GM10847 (cell line): ENCODE results near the gene TRIP13.

ENCODE experiments used
- POLR2A ChIP-seq: IDR thresholded peaks from 2 replicates; pipeline ENCODE4 v1.6.1; 2011; ENCODE audit not compliant: insufficient read length; ENCODE audit errors: extremely low read depth

TRIP13 gene

GRCh38 chr5:859798-860296 lies 32.8 kb upstream of the TRIP13 start:
- no peak for TF ChIP-seq POLR2A

DNA sequence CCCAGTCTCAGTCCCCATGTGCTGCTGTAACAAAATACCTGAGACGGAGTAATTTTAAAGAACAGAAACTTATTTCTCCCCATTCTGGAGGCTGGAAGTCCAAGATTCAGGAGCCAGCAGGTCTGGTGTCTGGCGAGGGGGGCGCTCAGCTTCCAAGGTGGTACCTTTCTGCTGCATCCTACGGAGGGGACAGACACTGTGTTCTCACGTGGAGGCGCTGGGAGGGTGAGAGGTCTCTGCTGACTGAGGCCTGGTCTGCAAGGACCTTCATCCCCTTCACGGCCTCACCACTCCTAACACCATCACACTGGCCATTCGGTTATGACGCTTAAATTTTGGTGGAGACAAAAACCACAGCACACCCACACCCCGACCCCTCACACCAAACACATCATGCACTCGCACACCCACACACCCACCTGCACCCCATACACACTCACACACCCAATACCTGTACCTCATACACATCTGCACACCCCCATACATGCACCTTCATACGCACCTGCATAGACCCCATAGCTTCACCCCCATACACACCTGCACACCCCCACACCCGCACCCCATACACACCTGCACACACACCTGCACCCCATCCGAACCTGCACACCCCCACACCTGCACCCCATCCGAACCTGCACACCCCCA lies 32.1 kb upstream of the TRIP13 start:
- TF ChIP-seq POLR2A, result no peak

GRCh38 chr5:861442-862366 lies 31.0 kb upstream of the TRIP13 start:
- no peak for TF ChIP-seq POLR2A

DNA sequence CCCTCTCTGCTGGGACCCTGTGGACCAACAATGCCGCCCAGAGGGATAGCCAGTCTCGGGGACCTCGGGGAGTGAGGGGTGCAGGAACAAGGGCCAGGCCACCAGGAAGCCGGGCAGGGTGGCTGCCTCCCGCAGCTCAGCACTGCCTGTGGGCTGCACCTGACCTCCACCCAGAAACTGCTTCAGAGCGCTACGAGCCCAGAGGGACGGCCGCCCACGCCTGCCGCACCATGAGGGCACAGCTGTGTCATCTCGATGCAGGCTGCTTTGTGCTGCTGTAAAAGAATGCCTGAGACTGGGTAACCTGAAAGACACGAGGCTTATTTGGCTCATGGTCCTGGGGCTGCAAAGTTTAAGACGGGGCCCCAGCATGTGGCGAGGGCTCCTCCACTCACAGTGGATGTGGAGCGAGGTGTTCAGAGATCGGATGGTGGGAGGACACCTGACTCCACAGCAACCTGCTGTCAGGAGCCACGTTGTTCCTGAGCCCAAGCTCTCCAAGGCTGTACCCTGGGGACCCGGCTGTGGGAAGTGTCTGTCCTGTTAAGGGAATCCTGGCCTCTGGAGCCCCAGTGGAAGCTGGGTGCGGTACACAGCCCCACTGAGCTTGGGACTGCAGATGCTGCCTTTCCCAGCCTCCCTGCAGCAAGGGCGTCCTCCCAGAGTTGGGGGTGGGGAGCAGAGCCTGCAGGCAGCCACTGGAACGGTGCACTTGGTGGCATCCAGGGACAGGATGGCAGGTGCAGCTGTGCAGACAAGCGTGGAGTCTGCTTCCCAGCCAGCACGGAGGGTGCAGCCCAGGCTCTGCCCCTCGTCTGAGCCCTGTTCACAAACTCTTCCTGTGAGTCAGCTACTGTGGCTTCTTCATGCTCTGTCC lies 30.1 kb upstream of the TRIP13 start:
- no peak for TF ChIP-seq POLR2A

GRCh38 chr5:863244-863805 lies 29.4 kb upstream of the TRIP13 start:
- no peak for TF ChIP-seq POLR2A

DNA sequence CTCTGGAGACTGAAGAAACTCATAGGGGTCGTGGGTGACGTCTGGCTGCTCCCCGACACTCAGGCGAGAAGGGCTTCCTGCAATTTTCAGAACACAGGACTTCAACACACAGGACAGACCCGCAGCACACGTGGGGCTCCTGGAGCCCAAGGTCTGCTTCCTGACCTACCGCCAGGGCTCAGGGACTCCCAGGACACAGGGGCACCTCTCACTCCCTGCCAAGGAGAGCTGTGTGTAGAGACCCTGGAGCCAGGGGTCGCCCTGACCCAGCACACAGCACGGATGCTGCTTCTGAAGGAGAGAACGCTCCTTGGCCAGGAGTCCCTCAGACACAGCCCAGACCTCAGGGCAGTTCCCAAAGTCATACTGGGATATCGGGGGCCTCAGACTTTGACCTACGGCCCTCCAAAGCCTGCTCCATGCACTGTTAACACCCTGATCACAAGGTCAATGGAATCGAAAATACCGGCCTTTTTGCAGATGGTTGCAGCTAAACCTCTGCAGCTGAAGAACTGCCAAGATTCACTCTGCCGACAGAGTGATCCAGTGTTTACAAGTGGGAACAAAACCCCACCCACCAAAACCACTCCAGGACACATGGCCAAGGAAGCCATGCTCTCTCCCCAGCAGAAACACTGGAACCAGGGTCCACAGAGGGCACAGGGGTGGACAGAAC lies 28.1 kb upstream of the TRIP13 start:
- TF ChIP-seq POLR2A, result no peak

- no peak for TF ChIP-seq POLR2A
Measured at GRCh38 chr5:865168-865521, 27.5 kb upstream of the TRIP13 start.

DNA sequence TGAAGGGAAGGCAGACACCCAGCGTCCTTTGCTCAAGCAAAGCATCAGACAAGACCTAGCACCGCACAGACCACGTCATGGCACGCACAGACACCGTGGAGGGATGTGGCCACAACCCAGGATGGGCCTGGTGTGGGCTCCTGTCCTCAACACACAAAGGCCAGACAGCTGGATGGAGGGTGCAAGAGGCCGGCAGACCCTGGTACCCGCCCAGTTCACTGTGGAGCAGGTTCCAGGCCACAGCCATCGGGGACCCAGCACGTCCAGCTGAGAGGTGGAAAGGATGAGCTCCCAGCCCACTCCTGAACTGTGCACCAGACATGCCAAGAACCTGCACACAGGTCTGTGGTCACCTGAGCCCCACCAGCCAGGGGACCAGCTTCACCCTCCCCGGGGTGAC lies 26.9 kb upstream of the TRIP13 start:
- TF ChIP-seq POLR2A, result no peak

DNA sequence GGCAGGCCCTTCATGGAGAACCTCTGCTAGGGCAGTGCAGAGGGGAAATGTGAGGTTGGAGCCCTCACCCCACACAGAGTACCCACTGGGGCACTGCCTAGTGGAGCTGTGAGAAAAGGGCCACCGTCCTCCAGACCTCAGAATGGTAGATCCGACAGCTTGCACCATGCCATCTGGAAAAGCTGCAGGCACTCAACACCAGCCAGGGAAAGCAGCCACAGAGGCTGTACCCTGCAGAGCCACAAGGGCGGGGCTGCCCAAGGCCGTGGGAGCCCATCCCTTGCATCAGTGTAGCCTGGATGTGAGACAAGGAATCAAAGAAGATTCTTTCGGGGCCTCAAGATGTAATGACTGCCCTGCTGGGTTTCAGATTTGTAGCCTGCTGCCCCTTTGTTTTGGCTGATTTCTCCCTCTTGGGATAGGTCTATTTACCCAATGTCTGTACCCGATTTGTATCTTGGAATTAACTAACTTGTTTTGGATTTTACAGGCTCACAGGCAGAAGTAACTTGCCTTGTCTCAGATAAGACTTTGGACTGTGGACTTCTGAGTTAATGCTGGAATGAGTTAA lies 25.3 kb upstream of the TRIP13 start:
- no peak for TF ChIP-seq POLR2A

DNA sequence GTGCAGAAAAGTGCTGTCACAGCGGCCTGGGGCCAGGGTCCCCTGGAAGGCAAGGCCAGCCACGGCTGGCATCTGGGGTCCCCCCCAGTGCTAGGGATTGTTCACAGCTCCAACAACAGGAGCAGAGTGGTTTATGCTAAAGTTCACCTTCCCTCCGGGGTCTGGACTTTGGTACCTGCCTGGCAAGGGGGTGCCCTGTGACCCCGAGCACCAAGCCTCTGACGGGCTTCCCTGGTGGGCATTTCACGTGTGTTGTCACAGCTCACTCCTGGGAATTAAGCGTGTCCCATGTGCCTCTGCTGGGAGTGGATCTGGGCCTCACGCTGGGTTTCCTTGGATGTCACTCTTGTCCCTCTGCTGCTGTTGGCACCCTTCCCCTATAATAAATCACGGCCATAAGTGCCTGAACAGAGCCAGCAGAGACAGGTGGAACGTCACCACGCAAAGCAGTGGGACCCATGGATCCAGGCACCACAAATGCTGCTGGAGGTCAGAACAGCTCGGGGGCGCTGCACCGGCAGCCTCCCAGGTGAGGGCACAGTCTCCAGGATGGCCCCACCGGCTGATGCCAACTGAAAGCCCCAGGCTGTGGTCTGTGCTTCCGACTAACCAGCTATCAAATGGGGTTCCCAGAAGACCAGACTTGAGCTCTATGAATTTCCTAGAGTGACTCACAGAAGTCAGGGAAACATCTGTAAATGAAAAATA lies 24.1 kb upstream of the TRIP13 start:
- no peak for TF ChIP-seq POLR2A

DNA sequence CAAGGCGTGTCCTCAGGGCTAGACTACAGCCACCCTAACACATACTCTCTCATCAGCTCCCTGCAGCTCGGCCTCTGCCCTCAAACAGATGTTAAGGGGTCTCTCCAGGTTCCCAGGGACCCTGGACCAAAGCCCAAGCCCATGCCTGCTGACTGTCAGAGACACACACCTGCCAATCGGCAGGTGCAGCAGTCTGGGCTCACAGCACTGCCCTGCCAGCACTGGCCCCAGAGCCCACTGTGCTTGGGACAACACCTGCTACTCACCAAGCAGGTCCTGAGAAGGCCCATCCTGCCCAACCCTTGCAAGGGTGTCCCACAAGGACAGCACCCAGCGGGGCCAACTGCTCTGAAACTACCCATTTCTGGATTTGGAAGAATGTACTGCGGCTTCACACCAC lies 21.7 kb upstream of the TRIP13 start:
- TF ChIP-seq POLR2A, result no peak

- no peak for TF ChIP-seq POLR2A
Measured at GRCh38 chr5:871596-872298, 20.9 kb upstream of the TRIP13 start.

DNA sequence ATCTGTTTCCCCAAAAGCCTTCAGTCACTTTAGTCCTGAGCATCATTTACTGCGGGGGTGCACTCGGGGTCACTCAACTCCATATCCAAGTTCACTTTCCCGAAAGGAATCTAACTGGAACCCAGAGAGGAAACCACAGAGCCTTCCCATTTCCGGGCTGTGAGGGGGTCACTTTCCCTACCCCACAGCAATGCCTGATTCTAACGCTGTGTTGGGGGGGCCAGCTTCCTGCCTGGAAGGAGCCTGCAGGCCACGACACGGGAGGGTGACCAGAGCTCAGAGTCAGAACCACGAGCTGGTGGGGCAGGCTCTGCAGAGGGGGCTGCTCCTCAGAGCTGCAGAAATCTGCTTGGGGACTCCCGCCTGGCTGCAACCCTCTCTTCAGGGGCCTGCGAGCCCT lies 20.4 kb upstream of the TRIP13 start:
- no peak for TF ChIP-seq POLR2A
